CD4-positive, alpha-beta T cell treated with Interleukin-4 for 4 hours (primary cell): ENCODE measurements around the gene NEAT1.

Source experiments
- DNase-seq: peaks from one replicate; pipeline ENCODE4 v3.0.0-alpha.2; 2020

NEAT1 gene

DNA sequence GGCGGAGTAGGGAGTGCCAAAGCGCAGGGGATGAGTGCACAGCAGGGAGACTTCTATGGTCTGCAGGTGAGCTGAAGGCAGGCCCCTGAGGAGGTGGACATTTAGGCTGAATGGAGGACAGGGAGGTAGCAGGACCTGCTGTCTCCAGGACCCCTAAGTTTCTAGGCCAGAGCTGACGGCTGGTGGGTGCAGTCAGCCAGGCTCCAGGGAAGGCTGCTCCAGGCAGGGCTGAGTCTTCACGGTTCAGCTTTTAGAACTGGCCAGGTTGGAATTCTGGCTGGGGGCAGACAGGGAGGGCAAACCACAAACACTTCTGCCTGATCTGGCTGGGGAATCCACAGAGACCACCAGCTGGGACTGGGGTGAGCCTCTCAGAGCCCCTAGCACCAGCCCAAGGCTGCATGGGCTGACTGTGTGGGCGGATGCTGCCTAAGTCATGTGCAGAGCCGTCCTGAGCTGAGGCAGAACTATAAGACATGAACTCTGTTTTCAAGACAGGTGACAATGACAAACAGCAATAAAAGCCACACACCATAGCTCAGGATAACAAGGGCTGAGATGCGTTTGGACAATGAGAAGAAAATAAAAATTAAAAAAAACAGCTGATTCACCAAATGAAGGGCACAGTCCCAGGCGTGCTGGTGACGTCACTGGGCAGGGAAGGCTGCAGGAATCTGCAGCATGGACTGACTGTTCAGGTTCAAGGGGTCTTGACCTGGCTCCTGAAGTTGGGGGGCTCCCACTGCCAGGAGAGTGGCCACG is 65.9 kb downstream of the NEAT1 start:
- DNase-seq: no peak

GRCh38 chr11:65489035-65489705 is 66.6 kb downstream of the NEAT1 start:
- DNase-seq: no peak

DNA sequence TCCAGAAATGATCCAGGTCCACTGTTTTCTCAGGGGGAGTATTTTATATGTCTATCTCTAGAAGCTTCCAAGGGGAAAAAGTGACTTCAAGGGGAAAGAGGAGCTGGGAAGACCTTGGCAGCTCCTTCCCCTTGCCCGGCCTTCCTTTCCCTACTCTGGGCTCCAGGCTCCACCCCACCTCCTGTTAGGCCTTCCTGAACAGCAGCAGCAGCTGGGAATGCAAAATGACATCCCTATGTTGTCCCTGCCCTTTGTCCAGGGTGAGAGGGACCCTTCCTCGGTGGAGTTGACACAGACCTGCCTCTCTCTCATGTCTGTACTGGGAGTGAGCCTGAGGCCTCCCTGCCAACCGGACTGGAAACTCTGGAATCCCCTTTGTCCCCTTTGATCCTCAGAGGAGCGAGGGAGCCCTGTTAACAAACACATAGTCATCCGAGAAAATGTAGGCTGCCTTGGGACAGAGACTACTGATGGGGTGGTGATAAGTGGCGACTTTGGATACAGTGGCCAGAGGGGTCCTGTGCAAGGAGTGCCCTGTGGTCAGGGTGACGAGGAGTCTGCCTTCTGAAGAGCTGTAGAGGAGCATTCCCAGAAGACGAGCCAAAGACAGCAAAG is 67.2 kb downstream of the NEAT1 start:
- DNase-seq: no peak

DNA sequence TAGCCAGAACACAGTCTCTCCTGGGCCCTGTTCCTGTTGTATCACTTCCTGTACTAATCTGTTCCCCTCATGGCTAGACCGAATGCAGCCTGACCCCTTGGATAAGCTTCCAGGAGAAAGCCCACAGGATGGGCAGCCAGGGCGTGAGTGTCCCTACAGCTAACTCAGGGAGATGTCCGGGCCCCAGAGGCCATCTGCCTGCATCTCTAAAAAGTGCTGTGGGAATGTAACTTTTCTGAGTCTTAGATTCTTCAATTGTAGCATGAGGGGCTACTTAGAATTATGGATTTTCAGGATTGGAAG is 68.5 kb downstream of the NEAT1 start:
- no peak for DNase-seq

DNA sequence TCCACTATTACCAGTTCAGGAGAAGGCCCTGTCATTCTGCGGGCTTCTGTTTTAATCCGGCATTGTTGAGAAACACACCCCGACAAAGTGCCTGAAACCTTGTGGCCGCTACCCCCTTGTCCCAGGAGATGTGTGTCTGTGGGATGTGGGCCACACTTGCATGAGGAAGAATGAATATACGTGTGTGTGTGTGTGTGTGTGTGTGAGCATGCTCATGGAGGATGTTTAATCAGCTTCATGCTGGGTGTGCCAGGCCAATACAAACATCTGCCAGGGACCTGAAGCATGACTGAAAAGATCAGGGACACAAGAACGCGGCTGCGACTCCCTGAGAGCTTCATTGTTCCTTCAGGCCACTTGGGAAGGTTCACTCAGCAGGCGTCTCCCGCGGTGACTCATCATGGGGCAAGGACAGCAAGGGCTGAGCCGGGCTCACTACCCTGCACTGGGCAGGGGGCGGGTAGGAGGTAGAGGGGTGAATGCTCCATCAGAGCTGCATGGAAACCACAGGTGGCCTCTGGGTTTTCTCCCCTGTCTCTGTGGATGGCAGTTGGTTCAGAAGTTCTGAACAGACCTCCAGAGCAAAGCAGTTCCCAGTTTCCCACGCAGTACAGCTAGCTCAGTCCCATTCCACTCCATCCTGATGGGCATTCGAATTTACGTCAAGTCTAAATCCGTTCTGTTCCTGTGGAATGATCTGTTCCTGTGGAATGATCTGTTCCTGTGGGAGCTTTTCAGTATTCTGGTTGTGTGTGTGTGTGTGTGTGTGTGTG is 69.2 kb downstream of the NEAT1 start:
- no peak for DNase-seq

GRCh38 chr11:65492387-65492636 is 69.7 kb downstream of the NEAT1 start:
- DNase-seq: no peak

DNA sequence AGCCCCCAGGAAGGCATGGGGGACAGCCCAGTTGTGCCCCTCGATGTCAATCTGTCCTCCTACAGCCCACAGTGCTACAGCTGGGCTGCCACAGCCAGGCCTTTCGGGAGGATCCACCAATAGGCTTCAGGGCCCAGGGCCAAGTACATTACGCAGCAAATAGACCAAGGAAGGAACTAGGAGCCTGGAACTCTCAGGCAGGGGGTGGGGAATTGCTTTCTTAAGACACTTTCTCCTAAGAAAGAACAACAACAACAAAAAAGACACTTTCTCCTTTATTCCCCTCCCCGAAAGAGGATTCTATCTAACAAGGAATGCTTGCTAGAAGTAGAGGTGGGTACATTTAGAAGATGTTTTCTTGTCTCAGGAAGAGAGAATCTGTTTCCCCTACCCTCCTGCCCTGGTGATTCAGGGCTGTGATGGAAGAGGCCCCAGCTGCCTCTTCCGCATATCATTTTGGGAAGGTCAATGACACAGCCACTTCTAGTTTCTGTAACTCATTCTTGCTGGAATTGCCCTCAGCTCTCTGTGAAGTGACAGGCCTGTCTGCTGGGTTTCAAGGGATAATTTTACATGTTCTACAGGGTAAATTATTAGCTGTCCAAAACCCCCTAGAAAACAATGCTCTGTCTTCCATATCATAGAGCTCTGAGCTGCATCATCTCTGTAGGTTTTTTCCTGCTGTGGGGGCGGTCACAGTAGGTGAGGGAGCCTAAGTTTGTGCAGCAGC is 70.2 kb downstream of the NEAT1 start:
- DNase-seq: no peak

DNA sequence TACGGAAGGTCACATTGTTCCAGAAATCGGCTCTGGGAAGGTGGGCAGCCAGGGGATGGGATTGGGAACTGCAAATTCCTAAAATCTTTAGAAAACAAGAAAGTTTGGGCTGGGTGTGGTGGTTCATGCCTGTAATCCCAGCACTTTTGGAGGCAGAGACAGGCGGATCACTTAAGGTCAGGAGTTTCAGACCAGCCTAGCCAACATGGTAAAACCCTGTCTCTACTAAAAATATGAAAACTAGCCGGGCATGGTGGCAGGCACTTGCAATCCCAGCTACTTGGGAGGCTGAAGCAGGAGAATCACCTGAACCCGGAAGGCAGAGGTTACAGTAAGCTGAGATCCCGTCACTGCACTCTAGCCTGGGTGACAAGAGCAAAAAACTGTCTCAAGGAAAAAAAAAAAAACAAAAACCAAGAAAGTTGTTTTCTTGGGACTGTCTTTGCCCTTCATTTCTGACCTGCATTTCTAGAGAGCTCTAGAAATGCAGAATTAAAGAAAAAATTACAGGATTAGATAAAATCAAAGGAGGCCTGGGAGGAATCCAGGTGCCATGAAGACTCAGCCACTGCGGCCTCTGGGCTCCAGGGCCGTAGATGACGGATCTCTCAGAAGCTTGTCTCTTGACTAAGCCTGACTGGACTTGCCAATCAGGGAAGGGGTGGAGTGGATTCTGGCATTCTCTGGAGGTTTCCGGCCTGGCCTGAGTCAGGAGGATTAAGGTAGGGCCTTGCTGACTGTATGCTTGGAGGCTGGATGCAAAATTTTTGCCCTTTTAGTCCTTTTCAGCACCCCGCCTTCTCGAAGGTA is 71.0 kb downstream of the NEAT1 start:
- DNase-seq: no peak
